GM19099 (cell line): ENCODE measurements around the gene KDM2B.
A peak's percentile ranks its signal among the peaks of the same experiment; 100 is the strongest.

Experiments used
- POLR2A ChIP-seq: IDR thresholded peaks from 3 replicates; pipeline ENCODE4 v1.6.1; 2011; ENCODE audit warnings: low read depth; ENCODE audit not compliant: insufficient read length; ENCODE audit errors: extremely low read depth

Gene KDM2B

DNA sequence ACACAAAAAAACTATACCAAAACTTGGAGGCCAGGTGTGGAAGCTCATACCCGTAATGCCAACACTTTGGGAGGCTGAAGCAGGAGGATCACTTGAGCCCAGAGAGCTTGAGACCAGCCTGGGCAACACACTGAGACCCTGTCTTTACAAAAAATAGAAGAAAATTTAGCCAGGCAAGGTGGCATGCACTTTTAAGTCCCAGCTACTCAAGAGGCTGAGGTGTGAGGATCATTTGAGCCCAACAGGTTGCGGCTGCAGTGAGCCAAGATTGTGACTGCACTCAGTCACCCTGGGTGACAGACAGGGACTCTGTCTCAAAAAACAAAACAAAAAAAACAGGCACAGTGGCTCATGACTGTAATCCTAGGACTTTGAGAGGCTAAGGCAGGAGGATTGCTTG is 105.5 kb downstream of the KDM2B start:
- TF ChIP-seq POLR2A = no peak

DNA sequence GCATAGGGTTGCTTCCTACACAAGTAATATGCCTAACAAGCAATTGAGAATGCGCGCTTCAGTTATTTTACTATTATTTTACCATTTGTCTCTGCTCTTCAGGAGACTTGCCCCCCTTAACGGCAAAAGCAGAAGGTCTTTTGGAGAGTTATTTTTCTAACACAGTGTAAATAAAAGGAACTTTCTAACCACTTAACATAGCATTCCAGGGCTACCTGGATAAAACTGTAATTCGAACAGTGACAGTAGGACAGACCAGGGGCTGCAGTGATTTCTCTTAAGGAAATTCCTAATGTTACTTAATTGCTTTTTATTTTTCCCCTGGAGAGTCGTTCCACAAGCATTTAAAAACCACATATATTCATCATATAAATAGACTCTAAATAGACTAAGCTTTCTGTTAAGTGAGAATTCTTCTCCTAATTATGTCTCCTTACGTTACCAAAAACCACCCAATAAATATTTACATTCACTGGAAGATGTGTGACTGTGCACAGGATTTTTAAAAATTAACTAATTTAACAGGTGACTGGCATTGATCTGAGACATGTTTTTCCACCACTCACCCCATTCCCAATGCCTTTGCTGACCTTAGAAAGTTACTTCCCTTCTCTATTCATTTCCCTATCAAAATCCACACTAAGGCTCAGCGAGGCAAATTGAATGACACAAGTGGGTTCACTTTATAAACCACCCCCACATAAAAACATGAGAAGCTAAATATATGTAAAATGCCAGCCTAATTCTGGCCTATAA is 108.5 kb downstream of the KDM2B start:
- TF ChIP-seq POLR2A = no peak

DNA sequence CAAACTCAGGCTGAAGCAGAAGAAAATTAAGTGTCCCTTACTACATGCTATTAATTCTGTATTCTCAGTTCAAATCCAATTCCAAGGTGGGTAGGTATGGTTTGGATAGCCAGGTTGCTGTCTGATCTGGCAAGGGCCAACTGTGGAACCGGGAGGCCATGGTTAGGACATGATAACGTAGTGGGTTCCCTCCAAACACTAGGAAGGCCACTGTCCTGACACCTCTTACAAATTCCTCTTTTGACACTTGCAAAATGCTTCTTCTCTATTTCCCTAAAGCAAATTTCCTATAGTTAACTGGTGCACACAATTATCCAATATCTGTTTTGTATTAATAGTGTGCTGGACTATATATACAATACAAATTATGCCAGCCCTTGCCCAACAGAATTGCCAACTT is 110.1 kb downstream of the KDM2B start:
- TF ChIP-seq POLR2A = no peak

DNA sequence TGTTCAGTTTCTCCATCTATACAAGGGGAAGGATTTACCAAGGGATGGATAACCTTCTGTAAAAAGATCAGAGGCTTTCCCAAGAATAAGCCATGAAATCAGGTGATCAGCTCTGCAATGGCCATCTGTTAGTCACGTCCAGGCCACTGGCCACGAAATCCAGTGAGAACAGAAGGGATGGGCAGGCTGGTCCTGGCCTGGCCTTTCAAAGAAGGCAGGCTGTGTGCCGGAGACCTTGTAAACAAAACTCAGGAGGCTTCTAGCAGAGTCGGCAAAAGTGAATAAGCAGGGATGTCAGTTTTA is 112.4 kb downstream of the KDM2B start:
- no peak for TF ChIP-seq POLR2A

GRCh38 chr12:121467638-121468498 is 113.0 kb downstream of the KDM2B start:
- TF ChIP-seq POLR2A = peak; percentile 35

- TF ChIP-seq POLR2A = peak; percentile 58
Observed at GRCh38 chr12:121466794-121467637, 113.8 kb downstream of the KDM2B start.

GRCh38 chr12:121465921-121466793 is 114.7 kb downstream of the KDM2B start:
- TF ChIP-seq POLR2A = no peak

GRCh38 chr12:121464331-121464730 is 116.5 kb downstream of the KDM2B start:
- no peak for TF ChIP-seq POLR2A

GRCh38 chr12:121461048-121461447 is 119.8 kb downstream of the KDM2B start:
- TF ChIP-seq POLR2A = no peak

DNA sequence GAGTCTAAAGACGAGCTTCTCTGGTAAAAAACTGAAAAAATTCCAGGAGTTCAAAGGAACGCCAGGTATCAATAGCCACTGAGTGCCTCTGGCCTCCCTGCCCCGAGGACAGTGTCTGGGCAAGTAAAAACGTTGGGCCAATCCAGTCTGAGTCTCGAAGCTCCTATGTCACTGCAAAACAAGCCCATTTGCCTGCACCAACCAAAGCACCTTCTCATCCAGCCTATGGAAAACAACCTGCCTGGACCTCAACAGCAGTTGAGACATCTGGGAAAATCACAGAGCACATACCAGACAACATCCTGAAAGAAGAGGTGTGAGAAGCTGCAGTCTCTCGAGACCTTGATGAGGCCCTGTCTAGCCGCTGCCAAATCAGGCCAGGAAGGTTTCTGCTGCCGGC is 124.3 kb downstream of the KDM2B start:
- no peak for TF ChIP-seq POLR2A

- TF ChIP-seq POLR2A = no peak
Observed at GRCh38 chr12:121455766-121456420, 124.9 kb downstream of the KDM2B start.

DNA sequence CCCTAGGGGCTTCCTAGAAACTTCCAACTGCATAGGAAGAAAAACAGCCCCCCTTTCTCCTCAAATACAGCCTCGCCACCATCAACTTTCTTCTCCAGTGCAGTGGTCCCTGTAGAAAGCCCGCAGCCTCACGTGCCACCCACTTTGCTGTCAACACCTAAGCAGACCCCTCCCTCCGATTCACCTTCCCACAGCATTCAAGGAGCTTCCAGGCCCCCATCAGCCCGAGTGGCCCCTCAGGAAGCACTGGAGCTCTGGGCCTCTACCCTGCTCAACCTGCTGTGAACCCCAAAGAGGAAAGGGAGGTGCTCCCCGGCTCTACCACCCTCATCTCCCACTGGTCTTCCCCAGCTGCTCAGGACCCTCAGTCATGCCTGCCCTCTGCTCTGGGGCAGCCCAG is 125.9 kb downstream of the KDM2B start:
- TF ChIP-seq POLR2A = no peak

DNA sequence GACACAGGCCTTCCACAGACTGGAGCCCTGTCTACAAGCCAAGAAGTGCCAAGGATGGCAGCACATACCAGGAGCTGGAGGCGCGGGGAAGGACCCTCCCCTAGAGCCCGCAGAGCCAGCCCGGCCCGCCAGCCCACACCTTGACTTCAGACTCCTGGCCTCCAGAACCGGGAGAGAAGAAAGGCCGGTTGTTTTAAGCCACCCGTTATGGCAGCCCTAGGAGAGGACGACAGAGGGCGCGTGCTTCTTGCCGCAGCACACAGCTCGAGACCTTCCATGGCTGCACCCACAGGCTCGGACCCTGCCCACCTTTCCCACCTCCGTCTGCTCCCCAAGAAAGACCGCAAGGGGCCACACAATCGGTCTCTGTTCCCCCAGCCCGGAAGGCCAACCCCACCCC is 127.2 kb downstream of the KDM2B start:
- no peak for TF ChIP-seq POLR2A

- TF ChIP-seq POLR2A = no peak
Observed at GRCh38 chr12:121452985-121453360, 127.8 kb downstream of the KDM2B start.
